Hematopoietic multipotent progenitor cell treated with erythropoietin and hydrocortisone succinate and interleukin-3 and kit ligand, for 17 days (in vitro differentiated cells): ENCODE data around the gene TRIM44.

Experiments
- DNase-seq: peaks from one replicate; pipeline ENCODE4 v3.0.0-alpha.2; 2015; ENCODE audit warnings: low spot score

Gene TRIM44

DNA sequence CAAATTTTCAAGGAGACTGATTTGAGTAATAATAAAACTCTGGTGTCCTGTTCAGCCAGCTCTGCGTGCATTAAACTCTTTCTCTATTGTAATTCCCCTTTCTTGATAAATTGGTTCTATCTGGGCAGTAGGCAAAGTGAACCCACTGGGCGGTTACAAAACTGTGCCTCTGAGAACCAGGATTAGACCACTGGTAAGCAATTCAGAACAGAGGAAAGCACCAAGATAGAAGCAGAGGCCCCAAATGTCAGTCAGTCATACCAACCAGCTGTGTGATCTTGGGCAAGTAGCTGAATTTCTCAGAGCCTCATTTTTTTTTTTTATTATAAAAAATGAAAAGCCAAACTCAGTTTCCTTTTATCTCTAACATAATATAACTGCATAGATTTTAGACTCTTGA, 54.9 kb downstream of the TRIM44 start:
- DNase-seq = no peak

DNA sequence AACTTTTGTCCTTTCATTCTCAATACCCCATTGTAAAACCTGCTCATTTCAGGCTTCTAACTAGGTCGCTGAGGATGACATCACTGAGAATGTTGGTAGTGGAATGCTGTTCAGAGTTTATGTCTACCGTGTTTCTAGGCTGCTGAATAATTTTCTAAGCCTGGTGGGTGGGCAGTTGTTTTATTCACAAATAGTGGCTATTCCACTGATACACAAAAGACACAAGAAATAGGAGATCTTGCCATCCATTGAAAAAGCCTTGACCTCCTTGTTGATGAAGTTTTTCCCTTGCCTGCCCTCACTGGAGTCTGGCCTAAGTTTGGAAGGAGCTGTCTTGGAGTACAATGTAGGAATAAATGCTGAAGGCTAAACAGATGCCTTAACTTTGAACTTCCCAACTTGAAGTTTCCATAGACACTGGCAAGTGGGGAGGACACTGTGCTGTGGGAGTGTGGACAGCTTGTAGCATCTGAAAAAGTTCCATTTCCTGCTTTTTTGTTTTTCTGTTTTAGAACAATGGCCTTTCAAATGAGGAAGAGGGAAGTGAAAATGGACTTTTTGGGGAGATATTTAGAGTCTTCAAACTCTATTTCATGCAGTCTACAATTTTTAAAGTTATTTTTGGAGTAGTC, 59.2 kb downstream of the TRIM44 start:
- DNase-seq = no peak

DNA sequence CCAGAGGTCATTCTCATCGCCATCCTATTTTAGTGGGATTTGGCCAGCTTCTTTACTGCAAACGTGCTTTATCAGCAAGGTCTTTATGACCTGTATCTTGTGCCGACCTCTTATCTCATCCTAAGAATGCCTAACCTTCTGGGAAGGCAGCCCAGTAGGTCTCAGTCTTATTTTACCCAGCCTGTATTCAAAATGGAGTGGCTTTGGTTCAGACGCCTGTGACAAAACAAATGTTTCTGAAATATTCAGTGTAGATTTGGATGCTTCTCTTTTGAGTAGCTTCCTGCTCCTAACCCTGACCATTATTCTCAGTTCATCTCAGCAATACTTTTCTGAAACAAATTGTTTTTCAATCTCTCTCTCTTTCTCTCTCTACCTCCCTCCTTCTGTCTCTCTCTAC, 60.1 kb downstream of the TRIM44 start:
- DNase-seq = no peak

DNA sequence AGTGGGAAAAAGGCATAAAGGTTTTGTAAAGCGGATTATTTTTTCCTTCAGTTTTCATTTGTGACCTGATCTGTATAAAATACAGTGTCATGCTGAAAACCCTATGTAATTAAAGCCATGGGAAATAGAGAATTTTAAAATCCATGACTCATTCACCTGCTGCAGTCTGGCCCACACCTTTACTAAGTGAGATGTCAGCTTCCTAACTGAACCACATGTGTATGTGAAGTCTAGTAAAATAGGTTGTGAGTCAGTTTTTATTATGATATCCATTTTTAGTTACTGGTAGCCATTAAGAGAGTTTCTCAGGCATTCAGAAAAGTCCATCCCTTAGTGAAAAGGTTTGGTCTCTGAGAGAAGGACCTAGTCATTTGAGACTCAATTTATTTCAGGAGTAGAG, 60.9 kb downstream of the TRIM44 start:
- no peak for DNase-seq

DNA sequence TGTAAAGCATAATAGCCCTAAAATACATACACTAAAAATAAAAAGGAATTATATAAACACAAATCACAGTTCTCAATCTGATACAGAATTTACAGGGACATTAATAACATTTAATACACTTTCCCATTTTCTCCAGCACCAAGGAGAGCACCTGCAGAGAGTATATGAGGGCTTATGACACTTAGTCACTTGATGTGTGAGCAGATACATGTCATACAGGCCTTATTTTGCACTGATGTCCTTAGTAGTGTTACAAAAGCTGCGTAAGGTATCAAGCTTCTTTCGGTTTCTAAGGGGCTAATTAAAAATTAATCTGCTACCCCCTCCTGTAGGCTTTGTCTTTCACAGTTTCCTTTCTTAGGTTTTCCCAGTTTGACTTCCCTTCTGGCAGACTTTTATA, 61.3 kb downstream of the TRIM44 start:
- no peak for DNase-seq

DNA sequence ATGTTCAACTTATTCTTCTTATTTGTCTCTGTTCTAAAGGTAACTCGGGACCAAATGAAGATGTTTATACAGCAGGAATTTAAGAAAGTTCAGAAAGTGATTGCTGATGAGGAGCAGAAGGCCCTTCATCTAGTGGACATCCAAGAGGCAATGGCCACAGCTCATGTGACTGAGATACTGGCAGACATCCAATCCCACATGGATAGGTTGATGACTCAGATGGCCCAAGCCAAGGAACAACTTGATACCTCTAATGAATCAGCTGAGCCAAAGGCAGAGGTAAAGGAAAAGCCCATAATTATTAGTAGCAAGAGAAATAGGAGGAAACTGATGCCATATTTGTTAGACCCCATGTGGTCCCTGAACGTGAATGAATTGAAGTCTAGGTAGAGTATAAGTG, 63.3 kb downstream of the TRIM44 start:
- no peak for DNase-seq

DNA sequence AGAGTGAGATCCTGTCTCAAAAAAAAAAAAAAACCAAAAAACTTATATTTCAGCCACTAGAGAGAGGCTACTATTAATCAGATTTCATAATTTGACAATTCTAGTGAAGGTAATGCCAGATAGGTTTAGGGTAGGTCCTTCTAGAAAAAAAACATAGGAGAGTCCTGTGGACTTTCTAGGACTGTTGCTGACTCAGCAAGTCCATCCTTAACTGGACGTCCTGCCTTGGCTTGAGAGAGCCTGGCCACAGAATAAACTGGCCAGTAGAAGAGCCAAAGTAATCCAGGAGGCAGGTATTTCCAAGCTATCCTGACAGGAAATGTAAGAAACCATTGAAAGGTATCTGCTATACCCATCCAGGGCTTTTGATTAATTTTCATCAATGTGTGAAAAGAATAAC, 64.6 kb downstream of the TRIM44 start:
- no peak for DNase-seq

DNA sequence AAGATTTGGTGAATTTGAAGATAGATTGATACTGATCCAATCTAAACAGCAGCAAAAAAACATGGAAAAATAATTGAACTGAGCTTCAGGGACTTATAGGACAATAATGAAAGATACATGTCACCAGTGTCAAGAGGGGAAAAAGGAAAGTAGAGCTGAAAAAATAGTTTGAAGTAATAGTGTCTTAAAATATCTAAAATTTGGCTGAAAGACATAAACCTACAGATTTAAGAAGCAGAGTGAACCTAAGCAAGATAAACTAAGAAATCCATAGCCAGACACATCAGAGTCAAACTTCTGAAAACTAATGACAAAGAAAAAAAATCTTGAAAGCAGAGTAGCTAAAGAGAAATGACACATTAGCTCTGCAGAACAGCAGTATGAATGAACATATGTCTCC, 67.7 kb downstream of the TRIM44 start:
- no peak for DNase-seq

DNA sequence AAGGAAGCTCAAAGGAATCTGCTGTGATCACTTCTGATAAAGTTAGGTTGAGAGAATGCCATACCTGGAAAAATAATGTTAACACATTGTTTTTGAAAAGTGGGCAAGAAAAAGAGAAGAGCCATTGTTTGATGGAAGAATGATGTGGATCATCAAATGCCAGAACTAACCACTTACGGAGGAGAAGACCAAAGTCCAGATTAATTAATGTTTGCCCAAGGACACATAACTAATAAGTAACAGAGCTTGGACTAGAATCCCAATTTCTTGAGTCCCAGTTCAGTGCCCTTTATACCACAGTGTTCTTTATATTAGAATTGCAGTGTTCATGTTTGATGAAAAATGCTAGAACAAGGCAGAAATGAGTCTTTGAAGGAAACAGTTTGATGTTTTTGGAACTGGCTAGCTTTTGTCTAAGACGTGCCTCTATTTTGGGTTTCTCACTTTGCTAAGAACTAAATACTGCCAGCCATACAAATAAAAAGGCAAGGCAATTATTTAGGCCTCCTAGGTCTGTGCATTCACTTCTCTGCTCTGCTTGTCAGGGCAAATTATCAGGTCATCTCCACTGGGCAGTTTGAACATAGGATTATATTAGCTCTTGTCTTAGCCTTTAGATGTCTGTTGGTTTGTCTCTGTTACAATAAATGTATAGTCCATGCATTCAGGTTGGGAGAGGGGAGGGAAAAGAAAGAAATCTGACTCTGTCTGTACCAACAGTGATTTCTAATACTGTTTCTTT, 72.3 kb downstream of the TRIM44 start:
- no peak for DNase-seq

DNA sequence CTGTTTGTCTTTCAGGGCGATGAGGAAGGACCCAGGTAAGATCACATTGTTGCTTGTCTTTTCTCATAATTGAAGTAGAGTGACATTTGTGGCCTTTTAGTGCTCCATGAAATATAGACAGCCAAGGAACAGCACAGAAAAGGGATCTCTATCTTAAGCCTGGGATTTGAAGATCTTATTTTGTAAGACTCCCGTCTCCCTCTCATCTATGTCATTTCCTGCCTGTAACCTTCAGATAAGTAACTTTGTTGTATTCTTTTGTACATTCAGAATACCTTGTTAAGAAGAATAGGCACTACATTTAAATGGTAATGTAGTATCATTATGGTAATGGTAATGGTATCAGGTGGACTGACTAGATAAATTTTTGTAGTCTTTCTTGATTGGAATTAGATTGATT, 72.8 kb downstream of the TRIM44 start:
- no peak for DNase-seq

GRCh38 chr11:35735903-35736302, 73.3 kb downstream of the TRIM44 start:
- no peak for DNase-seq

DNA sequence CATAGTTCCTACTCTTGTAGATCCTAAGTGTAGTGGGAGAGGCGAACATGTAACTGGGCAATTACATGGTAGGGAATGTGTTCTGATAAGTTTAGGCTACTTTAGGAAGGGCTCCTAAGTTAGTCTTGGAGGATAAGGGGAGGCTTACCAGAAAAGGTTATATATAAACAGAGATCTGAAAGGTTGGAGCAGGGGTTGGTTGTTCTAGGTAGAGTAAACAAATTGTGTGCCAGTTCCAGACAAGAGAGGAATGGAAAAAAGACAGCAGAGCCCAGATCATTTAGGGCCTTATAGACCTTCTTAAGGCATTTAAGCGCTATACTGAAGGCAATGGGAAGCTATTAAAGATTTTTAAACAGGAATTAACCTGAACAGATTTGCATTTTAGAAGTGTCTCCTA, 74.4 kb downstream of the TRIM44 start:
- DNase-seq = no peak

DNA sequence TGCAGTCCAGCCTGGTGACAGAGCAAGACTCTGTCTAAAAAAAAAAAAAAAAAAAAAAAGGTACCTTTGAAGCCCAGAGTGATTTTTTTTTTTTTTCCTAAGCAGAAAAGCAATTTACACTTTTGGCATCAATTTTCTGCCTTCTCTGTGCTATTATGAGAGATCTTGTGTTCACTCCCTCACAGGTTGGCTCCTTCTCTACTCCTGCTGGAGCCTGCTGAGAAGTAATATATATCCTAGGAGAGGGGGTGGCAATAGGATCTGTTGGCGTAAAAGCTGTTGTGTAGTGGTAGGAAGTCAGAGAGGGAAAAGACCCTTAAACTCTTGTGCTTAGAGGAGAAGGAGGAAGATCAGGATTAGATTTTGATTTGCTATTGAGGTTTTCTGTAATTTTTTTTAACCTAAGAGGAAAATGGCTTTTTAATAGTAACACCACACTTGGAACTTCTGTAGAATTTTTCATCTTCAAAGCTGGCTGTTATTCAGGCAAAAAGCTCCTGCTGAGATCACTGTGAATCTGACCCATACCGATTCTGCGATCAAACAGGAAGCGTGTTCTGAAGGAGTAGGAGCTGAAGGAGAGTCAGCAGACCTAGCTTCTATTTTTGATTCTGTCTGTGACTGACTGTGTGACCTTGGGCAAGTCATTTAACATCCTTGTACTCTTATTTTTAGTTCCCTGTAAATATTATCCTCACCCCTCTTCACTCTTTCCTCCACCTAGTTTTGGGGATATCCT, 77.7 kb downstream of the TRIM44 start:
- DNase-seq = no peak

DNA sequence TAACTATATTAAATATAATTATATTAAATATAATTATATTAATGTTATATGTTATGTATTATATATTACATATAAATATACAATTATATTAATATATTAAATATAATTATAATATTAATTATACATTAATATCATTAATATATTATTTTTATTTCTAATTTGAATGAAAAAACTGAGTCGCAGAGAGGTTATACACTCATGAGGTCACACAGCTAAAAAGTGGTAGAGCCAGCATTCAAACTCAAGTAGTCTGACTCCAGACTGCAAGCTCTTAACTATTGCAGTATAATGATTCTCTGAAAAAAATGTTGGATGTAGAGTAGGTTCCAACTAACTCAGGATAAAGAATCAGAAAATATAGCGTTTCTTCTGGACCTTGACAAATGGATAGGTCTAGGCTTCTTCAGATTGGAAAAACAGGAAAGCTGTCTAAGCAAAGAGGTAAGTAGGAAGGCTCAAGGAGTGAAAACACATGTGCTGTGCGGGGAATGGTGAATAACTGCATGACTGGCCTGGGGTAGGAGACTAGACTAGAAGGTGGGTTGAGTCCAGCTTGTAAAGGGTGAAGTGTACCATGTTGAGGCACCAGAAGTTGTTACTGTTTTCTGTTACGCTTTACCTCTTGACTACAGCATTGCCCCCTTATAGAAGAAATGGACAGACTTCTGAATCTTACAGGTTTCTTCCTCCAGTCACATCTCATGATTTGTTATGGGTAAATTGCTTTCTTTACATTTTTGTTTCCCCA, 80.3 kb downstream of the TRIM44 start:
- DNase-seq = no peak

DNA sequence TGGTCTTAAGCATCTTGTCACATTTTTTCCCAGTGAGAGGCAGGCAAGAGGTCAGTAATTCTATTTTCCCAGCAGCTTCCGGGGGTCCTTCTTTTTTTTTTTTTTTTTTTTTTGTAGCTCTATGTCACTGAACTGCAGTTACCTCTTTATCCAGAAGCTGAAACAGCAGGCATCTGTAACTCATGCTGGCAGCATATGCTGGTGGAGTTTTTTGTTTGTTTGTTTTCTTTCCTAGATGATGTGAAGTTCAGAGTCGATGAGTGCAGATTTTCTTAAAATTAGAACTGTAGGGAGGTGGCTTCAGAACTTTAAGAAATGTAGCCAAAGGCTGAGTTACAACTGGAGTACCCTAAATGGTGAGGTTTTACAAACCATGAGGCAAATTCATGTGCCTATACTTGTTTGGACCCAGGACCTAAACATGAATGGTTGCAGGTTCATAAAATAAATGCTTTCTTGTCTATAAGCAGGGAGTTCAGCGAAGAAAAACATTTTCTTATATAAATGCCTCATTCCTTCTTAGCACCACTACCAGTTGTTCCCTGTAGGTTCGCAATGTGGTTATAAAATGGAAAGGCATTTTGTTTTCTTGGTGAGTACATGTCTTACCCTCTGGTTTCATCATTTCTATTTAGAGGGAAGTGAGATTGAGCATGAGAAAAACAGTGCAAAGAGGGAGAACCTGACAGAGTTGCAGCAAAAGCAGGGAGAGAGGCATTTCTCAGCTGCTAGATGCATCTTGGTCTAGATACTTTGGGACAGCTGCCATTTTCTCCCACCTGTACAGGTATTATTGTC, 84.0 kb downstream of the TRIM44 start:
- DNase-seq = no peak

DNA sequence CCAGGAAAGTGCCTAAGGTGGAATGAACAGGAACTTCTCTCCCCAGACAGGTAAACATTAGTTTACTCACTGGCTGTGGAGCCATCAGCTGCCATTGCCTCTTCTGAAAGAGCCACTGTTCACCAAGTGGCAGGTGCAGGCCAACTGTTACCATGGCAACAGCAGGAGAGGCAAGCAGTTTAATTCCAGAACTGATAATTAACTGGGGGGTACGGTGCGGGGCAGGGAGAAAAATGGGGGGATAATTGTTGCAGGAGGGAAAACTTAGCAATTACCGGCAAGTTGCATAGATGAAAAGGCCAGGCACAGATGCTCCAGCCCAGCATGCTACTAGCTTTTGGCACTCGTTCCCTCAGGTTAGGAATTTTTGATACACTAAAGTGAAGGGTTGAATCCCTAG, 85.1 kb downstream of the TRIM44 start:
- DNase-seq = no peak

GRCh38 chr11:35748644-35749043, 86.1 kb downstream of the TRIM44 start:
- DNase-seq = no peak

- DNase-seq = no peak
Observed at GRCh38 chr11:35750315-35750714, 87.7 kb downstream of the TRIM44 start.

GRCh38 chr11:35750981-35751663, 88.5 kb downstream of the TRIM44 start:
- DNase-seq = no peak

- no peak for DNase-seq
Observed at GRCh38 chr11:35751664-35752061, 89.1 kb downstream of the TRIM44 start.

GRCh38 chr11:35752115-35752514, 89.5 kb downstream of the TRIM44 start:
- no peak for DNase-seq
